ELR (cell line): ENCODE measurements around the gene SF3B6.
"Not testable (repeated sequence)": the region's sequence is repeated elsewhere in the genome, so short reads cannot be mapped to it uniquely, and the experiment has no call there.

Experiments
- DNase-seq: peaks from one replicate; pipeline ENCODE4 v3.0.0-alpha.2; 2015; ENCODE audit warnings: low read depth

Gene SF3B6

GRCh38 chr2:24075915-24076848 lies at the start of gene SF3B6:
Gene SF3B6, minus strand, starts transcription at chr2:24076326. Its CDS starts 97 bp downstream, at chr2:24076229.
- peak; percentile 99 for DNase-seq

GRCh38 chr2:24123922-24124580 lies 47.9 kb upstream of the SF3B6 start:
- peak; percentile 44 for DNase-seq

- peak; percentile 88 for DNase-seq
These were observed 47.2 kb upstream of the SF3B6 start, which contains the start of the genes FAM228B and PFN4 for GRCh38 chr2:24123195-24123921. Gene FAM228B, plus strand, starts transcription at chr2:24123469. Its CDS starts 893 bp downstream, at chr2:24124362. Gene PFN4, minus strand, starts transcription at chr2:24123334. Its CDS starts 799 bp downstream, at chr2:24122535.

- DNase-seq, result no peak
These were observed 46.5 kb upstream of the SF3B6 start for GRCh38 chr2:24122366-24123194.

GRCh38 chr2:24121469-24121868 lies 45.3 kb upstream of the SF3B6 start:
- DNase-seq, result no peak

- no peak for DNase-seq
These were observed 44.9 kb upstream of the SF3B6 start for GRCh38 chr2:24121066-24121465.

- no peak for DNase-seq
These were observed 41.8 kb upstream of the SF3B6 start for GRCh38 chr2:24117902-24118301.

- DNase-seq, result no peak
These were observed 38.9 kb upstream of the SF3B6 start for GRCh38 chr2:24115057-24115456.

GRCh38 chr2:24111407-24111901 lies 35.3 kb upstream of the SF3B6 start:
- peak; percentile 34 for DNase-seq

- no peak for DNase-seq
These were observed 34.7 kb upstream of the SF3B6 start for GRCh38 chr2:24110660-24111303.

- DNase-seq, result not testable (repeated sequence)
These were observed 33.3 kb upstream of the SF3B6 start for GRCh38 chr2:24109431-24109830.

GRCh38 chr2:24107336-24107735 lies 31.2 kb upstream of the SF3B6 start:
- DNase-seq, result no peak

- no peak for DNase-seq
These were observed 30.7 kb upstream of the SF3B6 start for GRCh38 chr2:24106786-24107185.

GRCh38 chr2:24105816-24106215 lies 29.7 kb upstream of the SF3B6 start:
- DNase-seq, result no peak

GRCh38 chr2:24104906-24105305 lies 28.8 kb upstream of the SF3B6 start:
- no peak for DNase-seq

- DNase-seq, result no peak
These were observed 28.1 kb upstream of the SF3B6 start for GRCh38 chr2:24104110-24104650.

- no peak for DNase-seq
These were observed 26.6 kb upstream of the SF3B6 start for GRCh38 chr2:24102677-24103076.

GRCh38 chr2:24101992-24102391 lies 25.9 kb upstream of the SF3B6 start:
- no peak for DNase-seq

GRCh38 chr2:24100732-24101131 lies 24.6 kb upstream of the SF3B6 start:
- DNase-seq, result not testable (repeated sequence)

- not testable (repeated sequence) for DNase-seq
These were observed 19.1 kb upstream of the SF3B6 start for GRCh38 chr2:24095171-24095677.
